CD1c-positive myeloid dendritic cell (primary cell): Measurements from ENCODE around the gene CSTF3.
"Not testable (repeated sequence)": the region's sequence is repeated elsewhere in the genome, so short reads cannot be mapped to it uniquely, and the experiment has no call there.

Source experiments
- DNase-seq: peaks from one replicate; pipeline ENCODE4 v3.0.0-alpha.2; 2016; ENCODE audit errors: extremely low spot score

Gene CSTF3

GRCh38 chr11:33161120-33162005 lies at the start of gene CSTF3:
Gene CSTF3, minus strand, starts transcription at chr11:33161480. Its CDS starts 155 bp downstream, at chr11:33161325.
- DNase-seq, result peak; percentile 99

- no peak for DNase-seq
These were observed 46.9 kb upstream of the CSTF3 start for GRCh38 chr11:33208150-33208549.

- DNase-seq, result peak; percentile 37
These were observed 46.2 kb upstream of the CSTF3 start for GRCh38 chr11:33207408-33207985.

GRCh38 chr11:33197915-33198727 lies 36.8 kb upstream of the CSTF3 start:
- DNase-seq, result peak; percentile 91

- DNase-seq, result peak; percentile 89
These were observed 34.3 kb upstream of the CSTF3 start for GRCh38 chr11:33195462-33196173.

GRCh38 chr11:33194455-33194854 lies 33.2 kb upstream of the CSTF3 start:
- no peak for DNase-seq

GRCh38 chr11:33191467-33191866 lies 30.2 kb upstream of the CSTF3 start:
- DNase-seq, result no peak

GRCh38 chr11:33187998-33188722 lies 26.9 kb upstream of the CSTF3 start:
- peak; percentile 62 for DNase-seq

GRCh38 chr11:33185756-33186155 lies 24.5 kb upstream of the CSTF3 start:
- no peak for DNase-seq

GRCh38 chr11:33182246-33182878 lies 21.1 kb upstream of the CSTF3 start:
- no peak for DNase-seq

GRCh38 chr11:33179348-33179803 lies 18.1 kb upstream of the CSTF3 start:
- DNase-seq, result peak; percentile 37

- DNase-seq, result peak; percentile 70
These were observed 17.3 kb upstream of the CSTF3 start for GRCh38 chr11:33178443-33179180.

- DNase-seq, result no peak
These were observed 16.5 kb upstream of the CSTF3 start for GRCh38 chr11:33177676-33178336.

GRCh38 chr11:33176760-33177159 lies 15.5 kb upstream of the CSTF3 start:
- not testable (repeated sequence) for DNase-seq

- DNase-seq, result peak; percentile 43
These were observed 11.7 kb upstream of the CSTF3 start for GRCh38 chr11:33172996-33173395.

GRCh38 chr11:33172345-33172744 lies 11.1 kb upstream of the CSTF3 start:
- no peak for DNase-seq

- DNase-seq, result no peak
These were observed 10.0 kb upstream of the CSTF3 start for GRCh38 chr11:33171251-33171650.

GRCh38 chr11:33168709-33169200 lies 7.5 kb upstream of the CSTF3 start:
- DNase-seq, result no peak

- DNase-seq, result no peak
These were observed 1.6 kb upstream of the CSTF3 start for GRCh38 chr11:33162831-33163230.
